Omental fat pad (tissue), 4 donors: ENCODE data around the gene CLCN7. TPM values are rescaled to one million over a fixed set of nuclear protein-coding genes. Genes with fewer than 3 reads are reported as not detected.
A peak's percentile ranks its signal among the peaks of the same experiment; 100 is the strongest.

ENCODE experiments used
- ATAC-seq: fragments of 150-250 bp; one replicate; pipeline ENCODE4 v1.9.1; 2016; ENCODE audit warnings: mild to moderate bottlenecking, moderate library complexity; ENCODE audit not compliant: low FRiP score
- DNase-seq: peaks from one replicate; pipeline ENCODE4 v3.0.0-alpha.2; 2019; ENCODE audit warnings: low spot score
- CTCF ChIP-seq, 3 donors: fragments of 450-650 bp; IDR thresholded peaks; one replicate each; pipeline ENCODE4 v1.5.1; 2016 to 2017; ENCODE audit warnings: antibody characterized with exemption in 3 of 3, mild to moderate bottlenecking in 3 of 3, moderate library complexity in 2 of 3
- total RNA-seq, 4 donors: library from RNA; depleted of rRNA; stranded (reverse); fragments of >200 nt; gene quantifications; one replicate each; pipeline ENCODE4 v1.1.0, GENCODE V29; 2016

CLCN7 gene, protein sequence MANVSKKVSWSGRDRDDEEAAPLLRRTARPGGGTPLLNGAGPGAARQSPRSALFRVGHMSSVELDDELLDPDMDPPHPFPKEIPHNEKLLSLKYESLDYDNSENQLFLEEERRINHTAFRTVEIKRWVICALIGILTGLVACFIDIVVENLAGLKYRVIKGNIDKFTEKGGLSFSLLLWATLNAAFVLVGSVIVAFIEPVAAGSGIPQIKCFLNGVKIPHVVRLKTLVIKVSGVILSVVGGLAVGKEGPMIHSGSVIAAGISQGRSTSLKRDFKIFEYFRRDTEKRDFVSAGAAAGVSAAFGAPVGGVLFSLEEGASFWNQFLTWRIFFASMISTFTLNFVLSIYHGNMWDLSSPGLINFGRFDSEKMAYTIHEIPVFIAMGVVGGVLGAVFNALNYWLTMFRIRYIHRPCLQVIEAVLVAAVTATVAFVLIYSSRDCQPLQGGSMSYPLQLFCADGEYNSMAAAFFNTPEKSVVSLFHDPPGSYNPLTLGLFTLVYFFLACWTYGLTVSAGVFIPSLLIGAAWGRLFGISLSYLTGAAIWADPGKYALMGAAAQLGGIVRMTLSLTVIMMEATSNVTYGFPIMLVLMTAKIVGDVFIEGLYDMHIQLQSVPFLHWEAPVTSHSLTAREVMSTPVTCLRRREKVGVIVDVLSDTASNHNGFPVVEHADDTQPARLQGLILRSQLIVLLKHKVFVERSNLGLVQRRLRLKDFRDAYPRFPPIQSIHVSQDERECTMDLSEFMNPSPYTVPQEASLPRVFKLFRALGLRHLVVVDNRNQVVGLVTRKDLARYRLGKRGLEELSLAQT
- 10 to 100 TPM; 42.6 to 62.3 (median 52.2) TPM for total RNA-seq

DNA sequence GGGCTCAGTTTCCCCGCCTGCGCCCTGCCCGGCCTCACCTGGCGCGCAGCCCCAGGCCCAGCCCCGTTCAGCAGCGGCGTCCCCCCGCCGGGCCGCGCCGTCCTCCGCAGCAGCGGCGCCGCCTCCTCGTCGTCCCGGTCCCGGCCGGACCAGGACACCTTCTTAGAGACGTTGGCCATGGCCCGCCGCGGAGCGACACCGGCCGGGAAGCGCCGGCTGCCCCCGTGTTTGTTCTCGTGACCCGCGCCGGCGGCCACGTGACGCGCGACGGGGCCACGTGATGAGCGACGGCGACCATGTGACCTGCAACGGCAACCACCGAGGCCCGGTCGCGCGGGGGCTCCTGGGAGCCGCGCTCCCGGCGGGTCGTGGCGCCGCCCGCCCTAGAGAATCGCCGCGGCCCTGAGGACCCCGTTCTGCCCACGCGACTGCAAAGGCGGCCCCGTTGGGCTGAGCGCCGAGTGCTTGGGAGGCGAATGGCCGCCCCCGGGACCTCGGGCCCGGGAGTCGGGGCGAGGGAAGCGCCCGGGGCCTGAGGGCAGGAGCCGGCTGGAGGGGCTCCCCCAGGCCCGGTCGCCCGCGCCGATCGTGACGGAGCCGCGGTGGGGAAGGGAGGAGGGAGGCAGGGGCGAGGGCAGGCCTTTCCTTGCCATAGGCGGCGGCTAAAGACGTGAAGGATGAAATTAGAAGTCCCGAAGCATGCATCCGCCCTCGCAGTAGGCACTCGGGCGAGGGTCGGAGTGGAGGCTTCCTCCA lies at the start of gene CLCN7:
CLCN7 (minus strand) TSS at position 233 of the 756 bp plus-strand sequence; CDS start at position 179, 54 bp downstream.
- ATAC-seq = peak; percentile 82
- DNase-seq = peak; percentile 89
- TF ChIP-seq CTCF (IDR thresholded peaks at IDR 0.05) = no peak

DNA sequence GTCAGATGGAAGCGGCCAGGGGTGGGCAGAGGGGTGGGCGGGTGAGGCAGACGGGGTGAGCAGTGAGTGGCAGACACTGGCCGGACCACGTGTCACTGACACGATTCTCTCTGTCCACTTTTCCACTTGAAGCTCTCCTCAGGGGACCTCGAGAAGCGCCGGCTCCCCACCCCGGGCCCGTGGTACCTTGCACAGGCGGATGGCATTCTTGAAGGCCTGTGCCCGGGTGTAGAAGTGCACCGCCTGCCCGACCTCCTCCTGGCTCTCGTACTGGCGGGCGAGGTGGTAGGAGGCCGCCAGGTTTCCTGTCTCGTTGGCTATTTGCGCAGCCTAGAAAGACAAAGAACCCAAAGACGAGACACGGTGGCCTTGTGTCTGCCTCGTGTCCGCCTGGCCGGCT lies 49.5 kb upstream of the CLCN7 start:
- DNase-seq = no peak
- no peak for TF ChIP-seq CTCF (IDR thresholded peaks at IDR 0.05)
- ATAC-seq = no peak

DNA sequence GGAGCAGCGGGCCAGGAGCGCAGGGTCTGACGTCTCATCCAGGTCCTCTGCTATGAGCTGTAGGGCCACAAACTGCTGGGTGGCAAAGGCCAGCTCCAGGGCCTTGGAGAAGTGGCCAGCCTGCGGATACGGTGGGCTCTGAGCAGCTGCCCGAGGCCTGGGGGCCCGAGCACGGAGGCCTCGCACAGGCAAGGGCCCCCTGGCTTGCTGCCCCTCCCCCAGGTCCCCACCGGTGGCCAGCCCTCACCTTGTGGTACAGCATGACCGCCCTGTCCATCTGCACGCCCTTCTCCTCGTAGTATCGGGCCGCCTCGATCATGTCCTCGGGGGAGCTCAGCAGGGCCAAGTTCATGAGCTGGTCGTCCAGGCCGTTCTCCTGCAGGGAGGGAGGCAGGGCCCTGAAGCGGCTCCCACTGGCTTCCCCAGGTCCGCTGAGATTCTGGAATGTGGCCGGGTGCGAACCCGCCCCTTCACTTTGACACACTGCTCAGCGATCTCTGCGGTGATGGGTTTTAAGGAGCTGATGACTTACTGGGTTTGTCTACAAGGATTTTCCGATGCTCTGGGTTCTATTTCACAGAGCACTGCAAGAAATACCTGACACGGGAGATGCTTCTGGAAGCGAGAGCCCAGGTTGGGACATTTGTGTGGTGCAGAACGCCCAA lies 48.9 kb upstream of the CLCN7 start:
- no peak for TF ChIP-seq CTCF (IDR thresholded peaks at IDR 0.05)
- ATAC-seq = no peak
- no peak for DNase-seq

GRCh38 chr16:1520461-1520860 lies 45.6 kb upstream of the CLCN7 start:
- TF ChIP-seq CTCF (IDR thresholded peaks at IDR 0.05) = no peak
- DNase-seq (no peak), ATAC-seq (no peak)

- ATAC-seq = no peak
- no peak for DNase-seq
- no peak for TF ChIP-seq CTCF (IDR thresholded peaks at IDR 0.05)
Observed at GRCh38 chr16:1519831-1520230, 45.0 kb upstream of the CLCN7 start.

GRCh38 chr16:1518626-1519135 lies 43.9 kb upstream of the CLCN7 start:
- TF ChIP-seq CTCF (IDR thresholded peaks at IDR 0.05) = no peak
- DNase-seq = no peak
- no peak for ATAC-seq
